Measurements from ENCODE around the gene VPS41. TPM values are rescaled to one million over a fixed set of nuclear protein-coding genes. Genes with fewer than 3 reads are reported as not detected.

The VPS41 gene
- total and polyA plus RNA-seq, 11 donors, result 6.0 to 55.8 (median 42.8) TPM

- whole genome bisulfite sequencing, 4 donors, result 91 to 98% (median 93%) methylated on average over 21 of the region's 21 CpGs
- Histone ChIP-seq H3K36me3 (no peaks in the 10 kb centered on the region), H3K4me1 (peaks cover 0 to 15% (median 6%) of the 10 kb centered on the region in 12 donors), H3K27me3 (no peaks in the 10 kb centered on the region), H3K4me3 (no peak overlapping the region), H3K27ac (no peak overlapping the region), H3K9me3 (no peaks in the 10 kb centered on the region)
- intact Hi-C loops (cut with DNase I), result no loop called here
- DNase-seq (no peak), ATAC-seq (no peak)
- TF ChIP-seq POLR2A (IDR thresholded peaks at IDR 0.05), result no peak
- TF ChIP-seq CTCF (IDR thresholded peaks at IDR 0.05), result no peak
Measured at GRCh38 chr7:38685851-38686250, 223.1 kb downstream of the VPS41 start.

- 62 to 82% (median 70%) methylated on average over 3 of the region's 3 CpGs for WGBS, 4 donors
- Histone ChIP-seq H3K27ac (no peak overlapping the region), H3K27me3 (no peaks in the 10 kb centered on the region), H3K4me1 (peaks cover 0 to 15% (median 6%) of the 10 kb centered on the region in 12 donors), H3K4me3 (no peak overlapping the region), H3K9me3 (no peaks in the 10 kb centered on the region), H3K36me3 (no peaks in the 10 kb centered on the region)
- ATAC-seq (peak in 1 of 4 donors; percentile 51), DNase-seq (no peak)
- TF ChIP-seq POLR2A (IDR thresholded peaks at IDR 0.05) (no peak), CTCF (IDR thresholded peaks at IDR 0.05) (no peak)
- intact Hi-C loops (cut with DNase I), result no loop called here
Measured at GRCh38 chr7:38682606-38683005, 226.4 kb downstream of the VPS41 start.

GRCh38 chr7:38681882-38682281, 227.1 kb downstream of the VPS41 start:
- peaks cover 0 to 15% (median 6%) of the 10 kb centered on the region in 12 donors for H3K4me1 ChIP-seq
- no peak overlapping the region for H3K27ac ChIP-seq
- 21 to 44% (median 34%) methylated on average over 1 of the region's 1 CpG for WGBS, 4 donors
- intact Hi-C loops (cut with DNase I), result no loop called here
- no peak overlapping the region for H3K4me3 ChIP-seq
- TF ChIP-seq CTCF (IDR thresholded peaks at IDR 0.05) (no peak), POLR2A (IDR thresholded peaks at IDR 0.05) (no peak)
- no peaks in the 10 kb centered on the region for H3K9me3 ChIP-seq
- no peak for ATAC-seq
- H3K36me3 ChIP-seq, result no peaks in the 10 kb centered on the region
- no peak for DNase-seq
- H3K27me3 ChIP-seq, result no peaks in the 10 kb centered on the region

GRCh38 chr7:38679419-38679818, 229.6 kb downstream of the VPS41 start:
- Histone ChIP-seq H3K27me3 (no peaks in the 10 kb centered on the region), H3K4me3 (no peak overlapping the region), H3K4me1 (peaks cover 0 to 22% (median 6%) of the 10 kb centered on the region in 12 donors), H3K9me3 (no peaks in the 10 kb centered on the region), H3K27ac (no peak overlapping the region), H3K36me3 (no peaks in the 10 kb centered on the region)
- WGBS, 4 donors, result 57 to 69% (median 64%) methylated on average over 3 of the region's 3 CpGs
- intact Hi-C loops (cut with DNase I), result no loop called here
- DNase-seq, result no peak
- TF ChIP-seq CTCF (IDR thresholded peaks at IDR 0.05), result no peak
- no peak for TF ChIP-seq POLR2A (IDR thresholded peaks at IDR 0.05)
- ATAC-seq, result no peak
